Frontal cortex (tissue), 4 donors: ENCODE data around the gene ZNF569. TPM values are rescaled to one million over a fixed set of nuclear protein-coding genes. Genes with fewer than 3 reads are reported as not detected.
"Not testable (repeated sequence)": the region's sequence is repeated elsewhere in the genome, so short reads cannot be mapped to it uniquely, and the experiment has no call there.

Source experiments
- DNase-seq, 2 donors: peaks; one replicate each; pipeline ENCODE4 v3.0.0; 2012; ENCODE audit warnings: low spot score in 2 of 2
- FAIRE-seq: peaks from 2 replicates; lab custom pipeline; 2012; peaks lifted over from hg19 to GRCh38; lab: Jason Lieb, UNC
- total RNA-seq: library from RNA; depleted of rRNA; stranded (reverse); fragments of >200 nt; gene quantifications from one replicate; pipeline ENCODE4 v1.2.3, GENCODE V29; 2014
- donor health status: control.
- donor health status: control.
- donor health status: control.

ZNF569 gene
- total RNA-seq, 1 donor from 2014 or later: 37.9 TPM

GRCh38 chr19:37406140-37406846 is 61.0 kb downstream of the ZNF569 start:
- DNase-seq, FAIRE-seq: not testable (repeated sequence)

- no peak for FAIRE-seq
- no peak for DNase-seq
These were observed 63.8 kb downstream of the ZNF569 start for GRCh38 chr19:37403403-37403802.

- FAIRE-seq: no peak
These were observed 66.2 kb downstream of the ZNF569 start for GRCh38 chr19:37401078-37401477.

GRCh38 chr19:37391399-37391798 is 75.8 kb downstream of the ZNF569 start:
- DNase-seq, FAIRE-seq: not testable (repeated sequence)

More at GRCh38 chr19:37401078-37401477, 66.2 kb downstream of the ZNF569 start:
- no peak for DNase-seq

GRCh38 chr19:37389234-37389633 is 78.0 kb downstream of the ZNF569 start:
- FAIRE-seq (no peak), DNase-seq (no peak)

GRCh38 chr19:37370880-37371661 is 96.2 kb downstream of the ZNF569 start, which contains the start of gene ZNF527:
Gene ZNF527, plus strand, starts transcription at chr19:37371099. Its CDS starts 3,100 bp downstream, at chr19:37374199.
- DNase-seq (peak; percentile 96 to 98), FAIRE-seq (no peak)

GRCh38 chr19:37370386-37370879 is 96.8 kb downstream of the ZNF569 start:
- DNase-seq, FAIRE-seq: not testable (repeated sequence)

- FAIRE-seq (no peak), DNase-seq (no peak)
These were observed 104.5 kb downstream of the ZNF569 start for GRCh38 chr19:37362733-37363132.

- FAIRE-seq: no peak
- peak in 1 of 2 donors; percentile 18 for DNase-seq
These were observed 105.2 kb downstream of the ZNF569 start for GRCh38 chr19:37361994-37362393.

Other genes starting within 250 kb of the ZNF569 start
- gene ZNF383, start 249.2 kb downstream of the ZNF569 start, total RNA-seq: 16.3 TPM
- 30.2 TPM for gene ZNF527, start 96.3 kb downstream of the ZNF569 start, total RNA-seq
- gene ZNF570, start 1.9 kb upstream of the ZNF569 start, total RNA-seq: 42.8 TPM
- 48.9 TPM for gene ZNF793, start 39.5 kb upstream of the ZNF569 start, total RNA-seq
- 11.8 TPM for gene ZNF571, start 127.3 kb upstream of the ZNF569 start, total RNA-seq
- 21.6 TPM for gene ZNF540, start 127.4 kb upstream of the ZNF569 start, total RNA-seq
- gene ZFP30, start 188.0 kb upstream of the ZNF569 start, total RNA-seq: 134 TPM